Activated CD8-positive, alpha-beta memory T cell treated with anti-CD3 and anti-CD28 coated beads, Interleukin-2, amount 50 U/mL, for 1 hour (primary cell): ENCODE measurements around the gene ATXN1.

Source experiments
- DNase-seq: peaks from one replicate; pipeline ENCODE4 v3.0.0-alpha.2; 2020; ENCODE audit errors: extremely low read depth

Gene ATXN1

DNA sequence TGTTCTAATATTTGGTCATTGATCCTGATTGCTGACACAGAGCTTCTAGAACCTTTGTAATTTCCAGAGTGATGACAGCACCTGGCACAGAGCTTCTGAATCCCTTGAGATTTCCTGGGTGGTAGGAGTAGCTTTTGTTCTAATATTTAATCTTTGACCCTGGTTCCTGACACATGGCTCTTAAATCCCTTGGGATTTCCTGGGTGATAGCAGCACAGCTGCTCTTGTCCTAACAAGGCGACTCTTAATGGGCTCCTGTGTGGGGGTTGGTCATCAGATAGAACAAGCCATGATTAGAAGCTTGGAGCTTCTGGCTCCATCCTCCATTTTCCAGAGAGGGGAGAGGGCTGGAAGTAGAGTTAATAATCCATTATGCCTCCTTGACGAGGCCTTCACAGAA is 504.5 kb downstream of the ATXN1 start:
- no peak for DNase-seq

DNA sequence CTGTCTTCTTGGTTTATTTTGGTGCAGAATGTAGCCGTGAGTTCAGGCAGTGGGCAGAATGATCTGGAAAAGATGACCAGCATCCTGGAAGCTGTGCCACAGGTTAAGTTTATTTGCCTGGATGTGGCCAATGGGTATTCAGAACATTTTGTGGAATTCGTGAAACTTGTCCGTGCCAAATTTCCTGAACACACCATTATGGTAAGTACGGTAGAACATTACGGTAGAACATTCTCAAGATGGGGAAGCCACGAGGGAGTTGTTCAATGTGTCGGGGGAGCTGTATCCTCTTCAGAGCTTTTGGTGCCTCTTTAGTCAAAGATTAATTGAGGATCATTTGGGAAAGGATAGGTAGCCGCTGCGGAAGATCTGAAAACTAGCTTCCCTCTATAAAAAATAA is 506.7 kb downstream of the ATXN1 start:
- no peak for DNase-seq

DNA sequence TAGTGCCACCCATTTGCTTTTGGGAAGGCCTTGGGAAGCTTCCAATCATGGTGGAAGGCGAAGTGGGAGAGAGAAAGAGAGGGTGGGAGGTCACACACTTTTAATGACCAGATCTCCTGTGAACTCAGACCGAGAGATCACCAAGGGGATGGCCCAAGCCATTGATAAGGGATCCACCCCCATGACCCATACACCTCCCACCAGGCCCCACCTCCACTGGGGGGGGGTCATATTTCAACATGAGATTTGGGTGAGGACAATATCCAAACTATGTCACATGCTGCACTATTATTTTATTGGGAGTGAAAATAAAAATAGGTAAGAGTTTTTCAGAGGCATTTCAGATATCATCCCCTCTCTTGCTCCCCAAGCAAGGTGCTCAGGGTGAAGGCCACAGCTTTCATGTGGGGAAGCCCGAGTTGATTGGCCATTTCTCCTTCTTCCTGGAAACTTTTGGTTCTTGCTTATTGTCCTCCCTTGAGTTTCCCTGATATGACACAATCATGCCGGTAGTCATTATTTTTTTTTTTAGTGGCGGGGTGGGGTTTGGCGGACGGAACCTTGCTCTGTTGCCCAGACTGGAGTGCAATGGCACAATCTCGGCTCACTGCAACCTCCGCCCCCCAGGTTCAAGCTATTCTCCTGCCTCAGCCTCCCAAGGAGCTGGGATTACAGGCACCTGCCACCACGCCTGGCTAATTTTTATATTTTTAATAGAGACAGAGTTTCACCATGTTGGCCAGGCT is 507.7 kb downstream of the ATXN1 start:
- DNase-seq, result no peak

DNA sequence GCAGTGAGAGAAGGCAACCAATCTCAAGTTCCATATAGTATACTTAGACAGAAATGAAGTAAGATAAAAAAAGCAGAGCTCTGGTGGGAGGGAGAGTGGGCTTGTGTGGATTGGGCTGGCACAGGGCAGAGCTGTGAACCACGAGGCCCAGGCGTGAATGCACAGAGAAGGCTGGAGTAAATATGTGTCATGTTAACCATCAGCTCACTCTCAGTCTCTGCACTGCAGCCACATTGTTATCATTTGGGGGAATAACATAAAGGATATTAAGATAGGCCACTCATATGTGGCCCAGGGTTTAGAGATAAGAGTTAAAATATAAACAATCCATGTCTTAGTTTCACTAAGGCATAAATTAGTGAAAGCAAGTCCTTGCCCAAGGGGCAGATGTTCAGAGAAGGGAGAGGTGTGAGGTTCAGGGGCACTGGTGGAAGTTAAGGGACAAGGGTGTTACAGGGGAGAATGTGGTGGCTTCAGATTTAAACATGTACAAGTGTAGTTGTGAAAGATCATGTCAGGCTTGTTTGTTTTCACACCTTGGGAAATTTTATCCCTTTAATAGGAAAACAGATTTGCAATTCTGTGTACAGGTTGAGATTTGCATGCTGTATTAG is 508.5 kb downstream of the ATXN1 start:
- DNase-seq, result no peak

DNA sequence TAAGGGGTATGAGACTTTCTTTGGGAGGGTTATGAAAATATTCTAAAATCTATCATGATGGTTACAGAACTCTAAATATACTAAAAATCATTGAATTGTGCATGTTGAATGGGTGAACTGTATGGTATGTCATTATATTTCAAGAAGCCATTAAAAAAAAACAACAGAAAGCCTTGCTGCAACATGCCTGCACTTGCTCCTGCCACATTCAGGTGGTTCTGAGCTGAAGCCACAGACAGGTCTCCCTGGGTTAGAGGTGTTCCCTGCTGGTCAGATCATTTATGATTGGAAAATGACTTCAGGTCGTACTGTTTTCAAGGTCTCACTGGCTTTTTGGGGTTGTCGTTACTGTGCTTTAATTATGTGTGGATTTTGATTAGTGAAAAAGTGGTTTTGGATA is 509.6 kb downstream of the ATXN1 start:
- DNase-seq, result no peak

DNA sequence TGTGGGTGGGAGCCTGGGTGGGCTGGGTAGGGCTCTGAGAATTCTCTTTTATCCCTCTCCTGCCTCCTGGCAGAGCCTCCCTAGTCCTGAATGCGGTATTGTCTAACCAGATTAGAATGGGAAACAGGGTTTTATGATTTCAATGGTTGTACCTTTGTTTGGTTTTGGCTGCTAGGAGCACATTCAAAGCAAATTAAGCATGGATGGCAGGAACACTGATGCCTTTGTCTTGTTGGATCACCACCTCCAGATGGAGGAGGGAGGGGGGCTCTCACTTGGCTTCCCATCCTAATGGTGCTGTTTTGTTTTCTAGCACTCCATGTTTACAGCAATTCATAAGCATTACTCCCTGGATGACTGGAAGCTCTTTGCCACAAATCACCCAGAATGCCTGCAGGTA is 511.3 kb downstream of the ATXN1 start:
- no peak for DNase-seq
